OCI-LY1 (cell line): ENCODE data around the gene GAL3ST1.

Experiments
- H2AFZ ChIP-seq: fragments of 200-600 bp; sonication (generic), shearing (Covaris generic); 2 replicates; pipeline ENCODE4 v1.6.0; 2014; ENCODE audit warnings: antibody characterized with exemption, mild to moderate bottlenecking, low read length
- H3F3A ChIP-seq: fragments of 200-600 bp; sonication (generic), shearing (Covaris generic); 2 replicates; pipeline ENCODE4 v1.6.0; 2014; ENCODE audit warnings: mild to moderate bottlenecking, antibody characterized with exemption, low read length, moderate library complexity; ENCODE audit not compliant: insufficient read depth
- H3K27ac ChIP-seq: fragments of 200-600 bp; sonication (generic); 2 replicates; pipeline ENCODE4 v1.5.1; 2014; ENCODE audit warnings: low read length, mixed run types, mild to moderate bottlenecking, low read depth; ENCODE audit not compliant: poor library complexity, severe bottlenecking
- H3K27me3 ChIP-seq: fragments of 200-600 bp; sonication (generic); 2 replicates; pipeline ENCODE4 v1.6.0; 2014; ENCODE audit warnings: antibody characterized with exemption, mild to moderate bottlenecking, low read length, moderate library complexity; ENCODE audit not compliant: insufficient read depth
- H3K36me3 ChIP-seq: fragments of 200-600 bp; sonication (generic); 2 replicates; pipeline ENCODE4 v1.6.1; 2014; ENCODE audit warnings: mild to moderate bottlenecking, antibody characterized with exemption, low read length, moderate library complexity, mixed read lengths; ENCODE audit not compliant: insufficient read depth
- H3K4me1 ChIP-seq: fragments of 200-600 bp; sonication (generic); 2 replicates; pipeline ENCODE4 v1.5.1; 2014; ENCODE audit warnings: mild to moderate bottlenecking, low read length, moderate library complexity; ENCODE audit not compliant: insufficient read depth, severe bottlenecking
- H3K4me2 ChIP-seq: fragments of 200-600 bp; sonication (generic), shearing (Covaris generic); 2 replicates; pipeline ENCODE4 v1.6.1; 2014; ENCODE audit warnings: low read length
- H3K4me3 ChIP-seq: fragments of 200-600 bp; sonication (generic); 2 replicates; pipeline ENCODE4 v1.5.1; 2014; ENCODE audit warnings: low read length, low read depth, mild to moderate bottlenecking, mixed read lengths; ENCODE audit not compliant: poor library complexity, severe bottlenecking
- H3K79me2 ChIP-seq: fragments of 200-600 bp; shearing (Covaris generic); 2 replicates; pipeline ENCODE4 v1.6.1; 2016; ENCODE audit warnings: mixed run types, low read length, mixed read lengths; ENCODE audit not compliant: insufficient read depth
- H3K9ac ChIP-seq: fragments of 200-600 bp; sonication (generic), shearing (Covaris generic); 2 replicates; pipeline ENCODE4 v1.6.1; 2014; ENCODE audit warnings: mild to moderate bottlenecking, low read length, mixed read lengths
- H3K9me2 ChIP-seq: fragments of 200-600 bp; sonication (generic), shearing (Covaris generic); 2 replicates; pipeline ENCODE4 v1.6.1; 2014; ENCODE audit warnings: low read depth, mild to moderate bottlenecking, low read length, mixed read lengths
- H3K9me3 ChIP-seq: fragments of 200-600 bp; shearing (Covaris generic); 2 replicates; pipeline ENCODE4 v1.6.1; 2014; ENCODE audit warnings: low read length, mixed read lengths
- H4K20me1 ChIP-seq: fragments of 200-600 bp; sonication (generic), shearing (Covaris generic); 2 replicates; pipeline ENCODE4 v1.6.0; 2016; ENCODE audit warnings: mild to moderate bottlenecking, low read length; ENCODE audit not compliant: insufficient read depth
- CTCF ChIP-seq: fragments of 200-600 bp; sonication (generic), shearing (Covaris generic); IDR thresholded peaks from 2 replicates; pipeline ENCODE4 v1.5.1; 2017; ENCODE audit warnings: mild to moderate bottlenecking, antibody characterized with exemption, low read length, moderate library complexity, mixed read lengths
- EZH2 ChIP-seq: fragments of 200-600 bp; sonication (generic), shearing (Covaris generic); IDR thresholded peaks from 2 replicates; pipeline ENCODE4 v1.8.0; 2017; ENCODE audit warnings: borderline replicate concordance, mixed run types, mild to moderate bottlenecking, antibody characterized with exemption, low read length, moderate library complexity, mixed read lengths

Gene GAL3ST1

GRCh38 chr22:30572840-30573593 lies 1.4 kb downstream of the GAL3ST1 start:
- TF ChIP-seq CTCF (no peak), EZH2 (no peak)
- Histone ChIP-seq H3K9ac (no peak overlapping the region), H3K9me2 (no peaks in the 10 kb centered on the region), H3K9me3 (no peaks in the 10 kb centered on the region), H3K79me2 (no peaks in the 10 kb centered on the region), H3K27me3 (0 out of 2 replicates have a peak, but pooled peaks cover 5% of the 10 kb centered on the region), H2AFZ (no peak overlapping the region), H3K27ac (no peak overlapping the region), H4K20me1 (no peaks in the 10 kb centered on the region), H3K36me3 (peaks cover 30% of the 10 kb centered on the region), H3K4me2 (no peak overlapping the region), H3F3A (no peaks in the 10 kb centered on the region), H3K4me3 (no peak overlapping the region), H3K4me1 (no peaks in the 10 kb centered on the region)

GRCh38 chr22:30572210-30572609 lies 2.3 kb downstream of the GAL3ST1 start:
- Histone ChIP-seq H3K4me2 (no peak overlapping the region), H3K4me3 (no peak overlapping the region), H3K27ac (no peak overlapping the region), H3K9ac (no peak overlapping the region), H3K9me3 (no peaks in the 10 kb centered on the region), H3K79me2 (no peaks in the 10 kb centered on the region), H3K9me2 (no peaks in the 10 kb centered on the region), H4K20me1 (no peaks in the 10 kb centered on the region), H2AFZ (no peak overlapping the region), H3F3A (no peaks in the 10 kb centered on the region), H3K27me3 (0 out of 2 replicates have a peak, but pooled peaks cover 5% of the 10 kb centered on the region), H3K36me3 (peaks cover 22% of the 10 kb centered on the region), H3K4me1 (no peaks in the 10 kb centered on the region)
- TF ChIP-seq CTCF (no peak), EZH2 (no peak)

GRCh38 chr22:30569674-30570202 lies 4.7 kb downstream of the GAL3ST1 start:
- no peaks in the 10 kb centered on the region for H3K36me3 ChIP-seq

More at GRCh38 chr22:30569674-30570202, 4.7 kb downstream of the GAL3ST1 start:
- Histone ChIP-seq H3K9me2 (no peaks in the 10 kb centered on the region), H3K4me3 (no peak overlapping the region), H3K9ac (no peak overlapping the region), H3K27me3 (0 out of 2 replicates have a peak, but pooled peaks cover 5% of the 10 kb centered on the region), H4K20me1 (no peaks in the 10 kb centered on the region), H2AFZ (no peak overlapping the region), H3K4me2 (no peak overlapping the region), H3K4me1 (no peaks in the 10 kb centered on the region), H3K79me2 (no peaks in the 10 kb centered on the region), H3K9me3 (no peaks in the 10 kb centered on the region), H3F3A (no peaks in the 10 kb centered on the region), H3K27ac (no peak overlapping the region)
- TF ChIP-seq CTCF (no peak), EZH2 (no peak)
